CD4-positive, alpha-beta T cell treated with Interleukin-15 for 1 hour (primary cell): ENCODE measurements around the gene UROD.

Experiments
- DNase-seq: peaks from one replicate; pipeline ENCODE4 v3.0.0-alpha.2; 2020

UROD gene

DNA sequence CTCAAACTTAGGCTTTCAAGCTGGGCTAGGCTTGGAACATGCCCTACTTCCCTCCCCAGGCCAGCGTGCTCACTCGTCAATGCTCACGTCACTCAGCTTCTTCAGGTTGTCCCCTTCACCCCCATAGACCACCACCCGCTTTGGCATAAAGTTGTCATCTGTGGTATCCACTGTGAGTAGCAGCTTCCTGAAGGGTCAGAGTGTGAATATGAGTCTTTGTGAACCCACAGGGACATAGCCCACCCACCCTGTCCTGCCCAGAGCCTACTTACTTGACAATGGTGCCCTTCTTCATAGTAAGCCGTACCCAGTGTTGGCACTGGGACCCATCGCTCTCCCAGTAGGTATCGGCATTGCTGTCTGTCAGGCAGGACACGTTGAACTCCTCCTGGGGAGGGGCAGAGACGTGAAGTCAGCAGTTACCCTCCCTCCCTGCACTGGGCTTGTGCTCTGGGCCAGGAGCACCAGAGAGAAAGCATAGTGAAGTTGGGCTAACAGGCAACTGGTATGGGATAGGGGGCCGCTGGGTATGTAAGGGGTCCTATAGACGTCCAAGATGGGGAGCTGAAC, 2.7 kb upstream of the UROD start:
- DNase-seq, result no peak

DNA sequence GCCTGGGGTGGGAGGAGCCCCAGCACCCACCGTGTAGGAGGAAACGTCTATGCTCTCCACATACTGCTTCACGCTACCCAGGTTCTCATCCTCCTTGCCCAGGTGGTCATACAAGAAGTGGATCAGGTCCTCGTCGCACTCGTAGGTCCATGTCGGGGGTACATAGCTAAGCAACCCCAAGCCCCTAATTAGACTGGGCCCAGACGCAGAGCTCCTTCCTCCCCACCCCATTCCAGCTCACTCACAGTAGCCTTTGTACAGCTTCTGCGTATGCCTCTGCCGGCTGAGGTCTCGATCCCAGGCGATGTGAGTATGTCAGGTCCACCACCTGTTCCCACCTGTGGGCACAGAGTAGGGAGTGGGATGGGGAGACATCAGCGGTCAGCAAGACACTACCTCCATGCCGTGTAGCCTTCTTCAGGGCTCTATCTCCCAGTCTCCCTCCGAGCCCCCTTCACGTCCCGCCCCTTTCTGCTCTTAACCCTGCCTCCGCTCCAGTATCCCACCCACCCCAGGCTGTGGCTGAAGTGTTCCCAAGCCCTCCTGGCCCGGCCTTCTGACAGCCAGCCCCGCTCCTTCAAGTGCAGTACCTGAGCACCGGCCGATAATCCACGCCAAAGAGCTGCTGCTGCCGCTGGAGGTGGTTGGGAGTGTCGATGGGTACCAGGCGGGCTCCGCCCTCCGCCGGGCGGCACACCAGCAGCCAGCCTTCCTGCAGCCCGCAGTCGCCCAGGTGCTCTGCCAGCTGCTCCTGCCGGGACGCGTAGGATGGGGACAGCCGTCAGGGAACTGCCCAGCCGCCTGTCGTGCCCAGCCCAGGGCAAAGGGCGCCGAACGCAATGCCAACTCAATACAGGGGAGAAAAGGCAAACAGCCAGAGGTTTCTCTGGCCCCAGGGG, 1.8 kb upstream of the UROD start:
- DNase-seq, result no peak

DNA sequence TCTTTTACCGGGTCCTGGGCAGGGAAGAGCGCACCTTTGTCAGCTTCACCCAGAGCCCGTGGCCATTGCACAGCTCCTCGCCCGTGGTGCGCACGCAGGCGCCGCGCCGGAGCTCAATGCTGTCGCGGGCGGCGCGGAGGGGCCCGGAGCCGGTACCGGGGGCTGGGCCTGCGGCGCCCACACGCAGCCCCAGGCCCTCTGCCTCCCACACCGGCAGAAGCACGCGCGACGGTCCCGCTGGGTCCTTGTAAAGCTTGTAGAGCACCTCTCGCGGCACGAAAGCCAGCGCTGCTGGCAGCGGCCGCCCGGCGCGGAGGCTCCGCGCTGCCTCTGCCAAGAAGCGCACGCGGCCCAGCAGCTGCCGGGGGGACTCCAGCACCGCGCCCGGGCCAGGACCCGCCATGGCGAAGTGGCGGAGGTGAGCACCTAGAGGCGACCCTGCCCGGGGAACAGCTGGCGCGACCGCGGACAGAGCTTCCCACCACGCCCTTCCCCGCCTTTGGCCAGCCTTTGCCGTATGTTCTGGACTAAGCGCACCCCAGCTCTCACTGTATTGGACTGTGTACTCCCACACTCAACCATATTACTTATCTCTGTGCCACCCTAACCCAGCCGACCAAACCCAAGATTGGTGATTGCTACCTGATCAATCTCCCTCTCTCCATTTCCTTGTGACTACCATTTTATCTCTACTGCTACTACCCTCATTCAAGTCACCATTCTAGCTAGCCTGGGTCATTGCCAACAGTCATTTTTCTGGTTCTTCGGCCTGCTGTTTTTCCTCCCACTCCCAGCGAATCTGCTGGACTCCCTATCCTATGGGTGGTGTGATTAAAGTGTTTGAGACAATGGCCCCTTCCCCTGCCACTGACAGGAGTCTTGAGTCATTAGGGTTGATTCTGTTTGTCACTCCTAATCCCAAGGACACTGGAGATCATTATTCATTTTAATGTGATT, 921 bp upstream of the UROD start, which contains the start of gene HECTD3:
Gene HECTD3, minus strand, starts transcription at position 470 of the 957 bp plus-strand sequence. Its CDS starts 67 bp downstream, at position 403.
- peak; percentile 70 for DNase-seq

- DNase-seq, result no peak
These were observed 705 bp downstream of the UROD start for GRCh38 chr1:45012639-45013278.

GRCh38 chr1:45013551-45014209, 1.6 kb downstream of the UROD start:
- DNase-seq, result no peak

DNA sequence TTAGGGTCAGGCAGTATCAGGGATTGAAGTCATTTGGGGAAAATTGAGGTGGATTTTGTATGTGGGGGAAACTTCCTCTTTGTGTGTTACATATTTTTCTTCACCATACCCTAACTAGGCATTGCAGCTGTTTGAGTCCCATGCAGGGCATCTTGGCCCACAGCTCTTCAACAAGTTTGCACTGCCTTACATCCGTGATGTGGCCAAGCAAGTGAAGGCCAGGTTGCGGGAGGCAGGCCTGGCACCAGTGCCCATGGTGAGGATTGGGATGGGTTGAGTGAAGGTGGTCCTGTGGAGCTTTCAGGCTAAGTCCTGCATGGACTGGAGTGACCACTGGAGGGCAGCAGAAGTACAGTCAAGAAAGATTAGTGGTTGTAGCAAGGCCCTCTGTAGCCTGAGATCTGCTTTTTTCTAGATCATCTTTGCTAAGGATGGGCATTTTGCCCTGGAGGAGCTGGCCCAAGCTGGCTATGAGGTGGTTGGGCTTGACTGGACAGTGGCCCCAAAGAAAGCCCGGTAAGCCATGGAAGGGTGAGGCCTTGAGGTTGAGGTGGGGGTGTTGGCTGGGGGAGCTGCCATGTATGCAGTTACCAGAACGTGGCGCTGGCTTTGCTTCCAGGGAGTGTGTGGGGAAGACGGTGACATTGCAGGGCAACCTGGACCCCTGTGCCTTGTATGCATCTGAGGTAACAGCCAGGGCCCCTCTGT, 2.4 kb downstream of the UROD start:
- peak; percentile 79 for DNase-seq

- no peak for DNase-seq
These were observed 3.6 kb downstream of the UROD start for GRCh38 chr1:45015683-45016082.

DNA sequence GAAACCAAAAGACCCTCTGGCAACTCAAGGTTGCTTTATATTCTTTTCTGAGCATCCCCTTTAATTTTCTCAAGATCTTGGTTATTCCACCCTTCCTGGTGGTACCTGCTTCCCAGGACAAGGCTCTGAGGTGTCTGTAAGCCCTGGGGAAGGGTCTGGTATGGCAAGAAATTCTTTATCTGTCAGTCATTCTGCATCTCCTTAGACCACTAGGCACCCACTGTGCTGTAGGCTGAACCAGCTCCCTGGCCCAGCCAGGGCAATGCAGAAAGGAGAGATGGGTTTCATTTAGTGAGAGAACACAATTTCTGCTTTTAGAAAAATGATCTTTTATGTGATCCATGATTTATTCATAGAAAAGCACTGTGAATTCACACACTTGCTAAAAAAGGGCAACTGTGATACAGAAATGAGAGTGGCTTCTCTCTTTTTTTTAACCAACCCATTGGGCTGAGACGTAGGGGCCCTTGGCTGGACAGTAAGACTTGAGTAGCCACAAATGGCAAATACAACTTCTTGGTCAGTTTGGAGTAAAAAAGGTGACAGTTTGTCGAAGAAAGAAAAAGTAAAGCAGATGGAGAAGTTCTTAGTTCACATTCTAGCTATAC, 4.1 kb downstream of the UROD start:
- DNase-seq, result no peak

DNA sequence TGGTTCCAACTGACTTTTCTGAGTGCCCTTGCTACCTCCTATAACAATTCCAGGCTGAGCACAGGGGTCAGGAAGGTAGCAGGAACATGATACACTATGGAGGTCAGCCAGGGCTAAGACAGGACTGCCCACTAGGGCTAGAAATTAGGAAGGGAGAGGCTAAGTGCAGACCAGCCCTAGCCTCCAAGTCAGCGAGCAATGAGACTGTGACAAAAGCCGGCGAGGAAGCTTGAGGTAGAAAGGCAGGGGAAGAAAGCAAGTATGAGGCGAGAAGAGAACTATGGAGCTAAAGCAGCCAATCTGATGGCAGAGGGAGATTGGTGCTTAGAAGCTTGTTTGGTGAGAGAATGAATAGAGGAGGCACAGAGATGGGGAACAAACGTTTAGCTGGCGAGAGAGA, 4.7 kb downstream of the UROD start:
- no peak for DNase-seq

DNA sequence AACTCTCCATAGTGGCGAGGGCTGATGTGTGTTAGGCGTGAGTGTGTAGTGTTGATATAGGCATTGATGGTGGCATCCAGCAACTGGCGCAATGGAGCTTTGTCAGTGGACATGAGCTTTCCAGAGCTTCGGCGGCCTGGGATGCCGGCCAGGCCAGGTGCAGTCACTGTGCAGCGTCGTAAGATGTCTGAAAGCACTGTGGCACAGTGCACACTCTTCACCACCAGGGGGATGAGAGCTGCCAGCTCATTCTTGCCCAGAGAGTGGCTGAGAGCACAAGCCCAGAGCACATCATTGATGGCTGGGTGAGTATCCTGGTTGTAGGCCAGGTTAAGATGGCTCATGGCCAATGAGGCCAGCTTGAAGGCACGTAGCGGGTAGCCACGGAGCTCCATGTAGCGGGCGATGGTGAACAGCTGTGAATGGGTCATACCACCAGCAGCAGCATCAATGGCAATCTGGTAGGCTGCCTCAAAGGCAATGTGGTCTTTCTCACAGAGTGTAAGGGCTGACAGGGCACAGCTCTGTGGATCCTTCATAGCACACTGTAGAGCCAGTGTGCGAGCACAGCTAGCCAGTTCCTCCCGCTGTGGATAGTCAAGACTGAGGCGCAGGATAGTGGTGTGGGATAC, 6.7 kb downstream of the UROD start:
- peak; percentile 54 for DNase-seq

GRCh38 chr1:45023663-45024062, 11.6 kb downstream of the UROD start:
- DNase-seq, result no peak

DNA sequence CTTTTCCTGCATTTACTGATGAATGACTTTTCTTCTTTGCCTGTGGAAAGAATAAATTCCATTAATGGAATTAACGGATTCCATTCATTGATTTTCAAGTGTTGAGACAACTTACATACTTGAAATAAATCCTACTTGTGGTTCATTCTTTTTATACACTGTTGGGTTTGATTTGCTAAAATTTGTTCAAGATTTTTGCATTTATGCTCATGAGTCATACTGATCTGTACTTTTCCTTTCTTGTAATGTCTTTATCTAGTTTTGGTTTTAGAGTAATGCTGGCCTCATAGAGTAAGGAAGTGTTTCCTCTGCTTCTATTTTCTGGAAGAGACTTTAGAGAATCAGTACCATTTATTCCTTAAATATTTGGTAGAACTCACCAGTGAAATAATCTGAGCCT, 14.4 kb downstream of the UROD start:
- DNase-seq, result no peak

DNA sequence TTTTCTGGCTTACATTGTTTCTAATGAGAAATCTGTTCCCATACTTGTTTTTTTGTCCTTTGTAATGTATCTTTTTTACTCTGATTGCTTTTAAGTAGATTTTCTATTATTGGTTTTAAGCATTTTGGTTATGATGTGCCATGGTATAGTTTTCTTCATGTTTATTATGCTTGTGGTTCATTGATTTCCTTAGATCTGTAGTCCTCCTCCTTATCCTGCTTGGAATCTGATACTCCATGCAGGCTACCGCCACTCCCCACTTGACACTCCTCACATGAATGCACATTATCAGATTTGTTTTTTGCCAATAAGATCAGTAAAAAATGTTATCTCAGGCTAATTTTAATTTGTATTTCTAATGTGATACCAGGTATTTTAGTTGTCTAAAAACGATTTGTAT, 20.8 kb downstream of the UROD start:
- no peak for DNase-seq

DNA sequence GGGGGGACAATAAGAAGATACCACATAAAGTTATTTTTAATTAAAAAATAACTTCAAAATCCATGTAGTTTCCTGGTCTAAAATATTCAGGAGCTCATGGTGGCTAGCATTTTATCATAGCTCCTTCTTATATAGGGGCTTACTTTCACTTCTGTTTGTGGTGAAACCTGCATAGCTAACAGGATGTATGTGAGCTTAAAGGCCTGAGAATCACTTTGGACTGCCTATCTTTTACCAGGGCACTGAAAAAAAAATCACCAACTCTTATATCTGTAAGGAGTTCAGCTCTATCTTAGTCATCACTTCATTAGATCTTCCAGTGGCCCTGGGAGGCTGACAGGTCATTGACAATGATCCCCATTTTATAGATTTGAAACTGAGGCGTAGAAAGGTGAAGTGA, 21.3 kb downstream of the UROD start:
- no peak for DNase-seq

DNA sequence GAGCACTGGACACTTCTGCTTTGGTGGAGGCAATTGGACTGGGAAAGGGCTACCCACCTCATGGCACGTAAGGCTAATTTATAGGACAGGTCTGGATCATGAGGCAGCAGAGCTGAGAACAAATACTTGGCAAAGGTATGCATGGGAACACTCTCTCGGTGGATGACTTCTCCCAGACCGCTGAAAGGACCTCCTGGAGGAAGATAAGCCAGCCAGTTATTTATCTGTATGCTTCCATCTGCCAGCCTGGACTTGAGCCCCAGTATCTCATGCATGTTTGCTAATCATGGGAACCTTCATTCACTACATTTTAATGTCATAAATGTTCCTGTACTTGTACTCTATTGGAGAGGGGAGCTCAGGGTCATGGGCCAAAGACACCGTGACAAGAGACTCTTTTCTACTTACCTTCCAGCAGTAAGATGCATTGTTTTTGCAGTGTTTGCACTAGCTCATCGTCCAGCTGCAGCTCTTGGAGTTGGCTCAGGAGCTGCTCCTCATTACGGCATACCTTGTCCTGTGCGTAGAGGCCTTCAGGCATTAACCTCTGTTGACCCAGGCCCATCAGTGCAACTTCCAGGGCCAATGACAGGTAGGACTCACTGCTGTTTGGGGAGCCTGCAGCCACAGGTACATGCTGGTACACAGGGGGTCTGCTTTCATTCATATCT, 23.7 kb downstream of the UROD start:
- DNase-seq, result no peak

DNA sequence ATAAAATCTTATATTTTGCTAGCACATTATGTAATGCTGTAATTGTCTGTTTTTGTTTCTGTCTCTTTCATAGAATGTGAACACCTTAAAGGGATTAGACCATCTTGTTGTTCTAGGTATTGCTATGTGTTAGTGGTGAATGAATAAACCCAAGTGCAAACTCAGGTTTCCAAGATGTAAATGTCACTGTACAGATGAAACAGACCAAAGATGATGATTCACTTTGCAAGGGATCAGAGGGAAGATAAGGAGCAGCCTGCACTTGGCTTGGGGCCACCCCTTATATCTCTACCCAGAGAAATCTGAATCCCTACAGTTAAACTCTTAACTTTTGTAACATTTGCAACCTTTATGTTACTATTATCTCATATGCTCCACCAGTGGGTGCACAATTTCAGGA, 25.4 kb downstream of the UROD start:
- no peak for DNase-seq

- DNase-seq, result no peak
These were observed 26.2 kb downstream of the UROD start for GRCh38 chr1:45038240-45038639.

DNA sequence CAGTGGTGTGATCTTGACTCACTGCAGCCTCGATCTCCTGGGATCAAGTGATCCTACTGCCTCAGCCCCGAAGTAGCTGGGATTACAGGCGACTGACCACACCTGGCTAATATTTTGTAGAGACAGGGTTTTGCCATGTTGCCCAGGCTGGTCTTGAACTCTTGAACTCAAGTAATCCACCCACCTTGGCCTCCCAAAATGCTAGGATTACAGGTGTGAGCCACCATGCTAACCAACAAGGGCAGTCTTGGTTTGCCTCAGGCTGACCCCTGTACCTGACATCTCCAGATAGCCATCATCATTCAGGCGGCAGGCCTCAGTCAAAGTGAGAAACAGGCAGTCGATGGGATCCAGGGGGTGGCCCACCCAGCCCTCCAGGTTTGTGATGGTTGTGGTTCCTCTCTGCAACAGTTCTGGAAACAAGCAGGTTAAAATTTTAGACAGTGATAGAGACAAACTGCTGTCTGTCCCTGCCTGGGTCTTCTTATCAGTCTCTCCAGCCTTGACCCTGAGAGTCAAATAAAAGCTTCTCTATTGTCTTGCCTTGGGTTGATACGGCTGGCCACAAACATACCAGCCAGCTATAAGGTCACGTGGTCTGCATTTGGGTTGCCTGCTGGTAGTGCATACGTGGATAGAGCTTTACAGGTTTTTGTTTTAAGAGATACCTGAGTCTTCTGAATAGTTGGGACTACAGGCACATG, 26.8 kb downstream of the UROD start:
- DNase-seq, result no peak

GRCh38 chr1:45040297-45040696, 28.2 kb downstream of the UROD start:
- DNase-seq, result no peak
